Measurements from ENCODE around the gene PFN1.

The PFN1 gene

GRCh38 chr17:4978726-4979125 is 30.4 kb upstream of the PFN1 start:
- Histone ChIP-seq H3K36me3 (ENCODE audit: control insufficient read depth in 2 of 2, insufficient read depth in 2 of 2, low read length in 2 of 2) (peaks cover 48 to 70% of the 10 kb centered on the region in 2 donors), H3K9ac (ENCODE audit: low read depth in 1 of 2, low read length in 2 of 2) (no peak overlapping the region), H3K4me1 (ENCODE audit: control insufficient read depth in 2 of 2, insufficient read depth in 2 of 2, low read length in 2 of 2) (peaks cover 0 to 4% of the 10 kb centered on the region in 2 donors), H3K27me3 (ENCODE audit: control insufficient read depth in 2 of 2, insufficient read depth in 2 of 2, low read length in 2 of 2) (no peaks in the 10 kb centered on the region), H3K27ac (ENCODE audit: low read depth in 2 of 2, low read length in 2 of 2) (no peak overlapping the region), H3K4me3 (ENCODE audit: low read length in 2 of 2) (no peak overlapping the region), H3K9me3 (ENCODE audit: control insufficient read depth in 2 of 2, low read length in 2 of 2) (no peaks in the 10 kb centered on the region)

GRCh38 chr17:4974115-4974670 is 25.9 kb upstream of the PFN1 start:
- Histone ChIP-seq H3K4me3 (ENCODE audit: low read length in 2 of 2) (no peak overlapping the region), H3K4me1 (ENCODE audit: control insufficient read depth in 2 of 2, insufficient read depth in 2 of 2, low read length in 2 of 2) (peaks cover 0 to 4% of the 10 kb centered on the region in 2 donors), H3K9ac (ENCODE audit: low read depth in 1 of 2, low read length in 2 of 2) (no peak overlapping the region), H3K36me3 (ENCODE audit: control insufficient read depth in 2 of 2, insufficient read depth in 2 of 2, low read length in 2 of 2) (peaks cover 57 to 75% of the 10 kb centered on the region in 2 donors), H3K9me3 (ENCODE audit: control insufficient read depth in 2 of 2, low read length in 2 of 2) (no peaks in the 10 kb centered on the region), H3K27me3 (ENCODE audit: control insufficient read depth in 2 of 2, insufficient read depth in 2 of 2, low read length in 2 of 2) (no peaks in the 10 kb centered on the region), H3K27ac (ENCODE audit: low read depth in 2 of 2, low read length in 2 of 2) (no peak overlapping the region)

GRCh38 chr17:4973256-4974114 is 25.2 kb upstream of the PFN1 start:
- H3K27me3 ChIP-seq (ENCODE audit: control insufficient read depth in 2 of 2, insufficient read depth in 2 of 2, low read length in 2 of 2), result no peaks in the 10 kb centered on the region
- H3K4me1 ChIP-seq (ENCODE audit: control insufficient read depth in 2 of 2, insufficient read depth in 2 of 2, low read length in 2 of 2), result peaks cover 5 to 8% of the 10 kb centered on the region in 2 donors
- no peak overlapping the region for H3K27ac ChIP-seq (ENCODE audit: low read depth in 2 of 2, low read length in 2 of 2)
- peaks cover 53 to 69% of the 10 kb centered on the region in 2 donors for H3K36me3 ChIP-seq (ENCODE audit: control insufficient read depth in 2 of 2, insufficient read depth in 2 of 2, low read length in 2 of 2)
- H3K9ac ChIP-seq (ENCODE audit: low read depth in 1 of 2, low read length in 2 of 2), result no peak overlapping the region
- no peaks in the 10 kb centered on the region for H3K9me3 ChIP-seq (ENCODE audit: control insufficient read depth in 2 of 2, low read length in 2 of 2)
- no peak overlapping the region for H3K4me3 ChIP-seq (ENCODE audit: low read length in 2 of 2)

- no peaks in the 10 kb centered on the region for H3K27me3 ChIP-seq (ENCODE audit: control insufficient read depth in 2 of 2, insufficient read depth in 2 of 2, low read length in 2 of 2)
- H3K27ac ChIP-seq (ENCODE audit: low read depth in 2 of 2, low read length in 2 of 2), result no peak overlapping the region
- no peaks in the 10 kb centered on the region for H3K9me3 ChIP-seq (ENCODE audit: control insufficient read depth in 2 of 2, low read length in 2 of 2)
- peaks cover 46 to 62% of the 10 kb centered on the region in 2 donors for H3K36me3 ChIP-seq (ENCODE audit: control insufficient read depth in 2 of 2, insufficient read depth in 2 of 2, low read length in 2 of 2)
- H3K4me1 ChIP-seq (ENCODE audit: control insufficient read depth in 2 of 2, insufficient read depth in 2 of 2, low read length in 2 of 2), result peaks cover 10 to 11% of the 10 kb centered on the region in 2 donors
- no peak overlapping the region for H3K4me3 ChIP-seq (ENCODE audit: low read length in 2 of 2)
- H3K9ac ChIP-seq (ENCODE audit: low read depth in 1 of 2, low read length in 2 of 2), result no peak overlapping the region
Measured at GRCh38 chr17:4972752-4973151, 24.4 kb upstream of the PFN1 start.

- H3K27ac ChIP-seq (ENCODE audit: low read depth in 2 of 2, low read length in 2 of 2), result no peak overlapping the region
- H3K4me3 ChIP-seq (ENCODE audit: low read length in 2 of 2), result no peak overlapping the region
- peaks cover 42 to 58% of the 10 kb centered on the region in 2 donors for H3K36me3 ChIP-seq (ENCODE audit: control insufficient read depth in 2 of 2, insufficient read depth in 2 of 2, low read length in 2 of 2)
- no peaks in the 10 kb centered on the region for H3K27me3 ChIP-seq (ENCODE audit: control insufficient read depth in 2 of 2, insufficient read depth in 2 of 2, low read length in 2 of 2)
- no peak overlapping the region for H3K9ac ChIP-seq (ENCODE audit: low read depth in 1 of 2, low read length in 2 of 2)
- peaks cover 10 to 11% of the 10 kb centered on the region in 2 donors for H3K4me1 ChIP-seq (ENCODE audit: control insufficient read depth in 2 of 2, insufficient read depth in 2 of 2, low read length in 2 of 2)
- no peaks in the 10 kb centered on the region for H3K9me3 ChIP-seq (ENCODE audit: control insufficient read depth in 2 of 2, low read length in 2 of 2)
Measured at GRCh38 chr17:4972322-4972721, 24.0 kb upstream of the PFN1 start.

- Histone ChIP-seq H3K9me3 (ENCODE audit: control insufficient read depth in 2 of 2, low read length in 2 of 2) (no peaks in the 10 kb centered on the region), H3K27me3 (ENCODE audit: control insufficient read depth in 2 of 2, insufficient read depth in 2 of 2, low read length in 2 of 2) (no peaks in the 10 kb centered on the region), H3K36me3 (ENCODE audit: control insufficient read depth in 2 of 2, insufficient read depth in 2 of 2, low read length in 2 of 2) (peaks cover 37 to 53% of the 10 kb centered on the region in 2 donors), H3K4me1 (ENCODE audit: control insufficient read depth in 2 of 2, insufficient read depth in 2 of 2, low read length in 2 of 2) (peaks cover 10 to 11% of the 10 kb centered on the region in 2 donors), H3K4me3 (ENCODE audit: low read length in 2 of 2) (no peak overlapping the region), H3K9ac (ENCODE audit: low read depth in 1 of 2, low read length in 2 of 2) (no peak overlapping the region), H3K27ac (ENCODE audit: low read depth in 2 of 2, low read length in 2 of 2) (no peak overlapping the region)
Measured at GRCh38 chr17:4971826-4972225, 23.5 kb upstream of the PFN1 start.

GRCh38 chr17:4970273-4970672 is 21.9 kb upstream of the PFN1 start:
- Histone ChIP-seq H3K9ac (ENCODE audit: low read depth in 1 of 2, low read length in 2 of 2) (no peak overlapping the region), H3K9me3 (ENCODE audit: control insufficient read depth in 2 of 2, low read length in 2 of 2) (no peaks in the 10 kb centered on the region), H3K27me3 (ENCODE audit: control insufficient read depth in 2 of 2, insufficient read depth in 2 of 2, low read length in 2 of 2) (no peaks in the 10 kb centered on the region), H3K27ac (ENCODE audit: low read depth in 2 of 2, low read length in 2 of 2) (peak overlapping the region in 1 of 2 donors; percentile 25), H3K36me3 (ENCODE audit: control insufficient read depth in 2 of 2, insufficient read depth in 2 of 2, low read length in 2 of 2) (peaks cover 37 to 43% of the 10 kb centered on the region in 2 donors), H3K4me1 (ENCODE audit: control insufficient read depth in 2 of 2, insufficient read depth in 2 of 2, low read length in 2 of 2) (peaks cover 17 to 19% of the 10 kb centered on the region in 2 donors), H3K4me3 (ENCODE audit: low read length in 2 of 2) (no peak overlapping the region)

GRCh38 chr17:4969551-4970173 is 21.3 kb upstream of the PFN1 start:
- H3K36me3 ChIP-seq (ENCODE audit: control insufficient read depth in 2 of 2, insufficient read depth in 2 of 2, low read length in 2 of 2), result peaks cover 33 to 40% of the 10 kb centered on the region in 2 donors
- H3K4me3 ChIP-seq (ENCODE audit: low read length in 2 of 2), result peak overlapping the region; percentile 1 to 12
- no peaks in the 10 kb centered on the region for H3K27me3 ChIP-seq (ENCODE audit: control insufficient read depth in 2 of 2, insufficient read depth in 2 of 2, low read length in 2 of 2)
- H3K27ac ChIP-seq (ENCODE audit: low read depth in 2 of 2, low read length in 2 of 2), result peak overlapping the region; percentile 1 to 25
- peaks cover 17 to 19% of the 10 kb centered on the region in 2 donors for H3K4me1 ChIP-seq (ENCODE audit: control insufficient read depth in 2 of 2, insufficient read depth in 2 of 2, low read length in 2 of 2)
- H3K9me3 ChIP-seq (ENCODE audit: control insufficient read depth in 2 of 2, low read length in 2 of 2), result no peaks in the 10 kb centered on the region
- peak overlapping the region in 1 of 2 donors; percentile 11 for H3K9ac ChIP-seq (ENCODE audit: low read depth in 1 of 2, low read length in 2 of 2)

GRCh38 chr17:4969047-4969550 is 20.8 kb upstream of the PFN1 start:
- Histone ChIP-seq H3K36me3 (ENCODE audit: control insufficient read depth in 2 of 2, insufficient read depth in 2 of 2, low read length in 2 of 2) (peaks cover 31 to 35% of the 10 kb centered on the region in 2 donors), H3K9me3 (ENCODE audit: control insufficient read depth in 2 of 2, low read length in 2 of 2) (no peaks in the 10 kb centered on the region), H3K4me1 (ENCODE audit: control insufficient read depth in 2 of 2, insufficient read depth in 2 of 2, low read length in 2 of 2) (peaks cover 17 to 19% of the 10 kb centered on the region in 2 donors), H3K27me3 (ENCODE audit: control insufficient read depth in 2 of 2, insufficient read depth in 2 of 2, low read length in 2 of 2) (no peaks in the 10 kb centered on the region), H3K27ac (ENCODE audit: low read depth in 2 of 2, low read length in 2 of 2) (peak overlapping the region; percentile 58 to 97), H3K9ac (ENCODE audit: low read depth in 1 of 2, low read length in 2 of 2) (peak overlapping the region in 1 of 2 donors; percentile 85), H3K4me3 (ENCODE audit: low read length in 2 of 2) (peak overlapping the region; percentile 90 to 96)

Data from mucosa of rectum (tissue), 2 donors.